T-helper 2 cell treated with Interferon-gamma antibody and Interleukin-4, amounts not matched to agents 5 μg/mL and 100 μg/mL, for 36 hours (primary cell): ENCODE results near the gene EDEM3.
"Not testable (repeated sequence)": the region's sequence is repeated elsewhere in the genome, so short reads cannot be mapped to it uniquely, and the experiment has no call there.

ENCODE experiments used
- DNase-seq: peaks from one replicate; pipeline ENCODE4 v3.0.0; 2021; ENCODE audit warnings: low spot score
- H3K27ac Mint-ChIP-seq: one replicate; pipeline ENCODE4 v1.8.0; 2021; ENCODE audit warnings: mild to moderate bottlenecking, mixed read lengths
- H3K27me3 Mint-ChIP-seq: one replicate; pipeline ENCODE4 v1.8.0; 2021; ENCODE audit warnings: low read depth, mixed read lengths
- H3K36me3 Mint-ChIP-seq: one replicate; pipeline ENCODE4 v1.8.0; 2021; ENCODE audit warnings: low read depth, mixed read lengths
- H3K4me1 Mint-ChIP-seq: one replicate; pipeline ENCODE4 v1.8.0; 2021; ENCODE audit warnings: low read depth, mixed read lengths
- H3K4me3 Mint-ChIP-seq: one replicate; pipeline ENCODE4 v1.8.0; 2022; ENCODE audit warnings: mild to moderate bottlenecking, moderate library complexity, mixed read lengths
- H3K9me3 Mint-ChIP-seq: one replicate; pipeline ENCODE4 v1.8.0; 2021; ENCODE audit warnings: mixed read lengths

Gene EDEM3

GRCh38 chr1:184693011-184693410, 61.6 kb downstream of the EDEM3 start:
- Mint-ChIP-seq H3K27ac (no peak overlapping the region), H3K9me3 (no peaks in the 10 kb centered on the region), H3K36me3 (peaks cover 46% of the 10 kb centered on the region), H3K27me3 (no peaks in the 10 kb centered on the region), H3K4me3 (no peak overlapping the region), H3K4me1 (peaks cover 4% of the 10 kb centered on the region)
- no peak for DNase-seq

GRCh38 chr1:184691719-184692324, 62.8 kb downstream of the EDEM3 start:
- no peaks in the 10 kb centered on the region for H3K9me3 Mint-ChIP-seq
- H3K36me3 Mint-ChIP-seq = peaks cover 41% of the 10 kb centered on the region
- no peak overlapping the region for H3K27ac Mint-ChIP-seq
- peaks cover 4% of the 10 kb centered on the region for H3K4me1 Mint-ChIP-seq
- no peak for DNase-seq
- no peaks in the 10 kb centered on the region for H3K27me3 Mint-ChIP-seq
- H3K4me3 Mint-ChIP-seq = no peak overlapping the region

GRCh38 chr1:184686540-184686939, 68.1 kb downstream of the EDEM3 start:
- Mint-ChIP-seq H3K27ac (no peak overlapping the region), H3K27me3 (no peaks in the 10 kb centered on the region), H3K4me3 (no peak overlapping the region), H3K4me1 (no peaks in the 10 kb centered on the region), H3K9me3 (no peaks in the 10 kb centered on the region), H3K36me3 (peaks cover 6% of the 10 kb centered on the region)
- no peak for DNase-seq

GRCh38 chr1:184685116-184685515, 69.5 kb downstream of the EDEM3 start:
- peaks cover 5% of the 10 kb centered on the region for H3K9me3 Mint-ChIP-seq
- no peaks in the 10 kb centered on the region for H3K4me1 Mint-ChIP-seq
- DNase-seq = no peak
- peaks cover 3% of the 10 kb centered on the region for H3K27me3 Mint-ChIP-seq
- no peak overlapping the region for H3K4me3 Mint-ChIP-seq
- H3K27ac Mint-ChIP-seq = no peak overlapping the region
- peaks cover 3% of the 10 kb centered on the region for H3K36me3 Mint-ChIP-seq

GRCh38 chr1:184684285-184685074, 70.2 kb downstream of the EDEM3 start:
- DNase-seq = no peak
- H3K4me1 Mint-ChIP-seq = no peaks in the 10 kb centered on the region
- H3K4me3 Mint-ChIP-seq = no peak overlapping the region
- H3K27ac Mint-ChIP-seq = no peak overlapping the region
- peaks cover 3% of the 10 kb centered on the region for H3K27me3 Mint-ChIP-seq
- H3K9me3 Mint-ChIP-seq = peaks cover 5% of the 10 kb centered on the region
- peaks cover 3% of the 10 kb centered on the region for H3K36me3 Mint-ChIP-seq

- H3K4me3 Mint-ChIP-seq = no peak overlapping the region
- H3K9me3 Mint-ChIP-seq = peaks cover 5% of the 10 kb centered on the region
- no peak for DNase-seq
- H3K27me3 Mint-ChIP-seq = peaks cover 3% of the 10 kb centered on the region
- no peaks in the 10 kb centered on the region for H3K4me1 Mint-ChIP-seq
- H3K36me3 Mint-ChIP-seq = no peaks in the 10 kb centered on the region
- H3K27ac Mint-ChIP-seq = no peak overlapping the region
Measured at GRCh38 chr1:184682956-184683355, 71.7 kb downstream of the EDEM3 start.

GRCh38 chr1:184680611-184681225, 73.9 kb downstream of the EDEM3 start:
- not testable (repeated sequence) for H3K27ac Mint-ChIP-seq

GRCh38 chr1:184679472-184679871, 75.2 kb downstream of the EDEM3 start:
- H3K36me3 Mint-ChIP-seq, H3K4me1 Mint-ChIP-seq, DNase-seq, H3K4me3 Mint-ChIP-seq, H3K27me3 Mint-ChIP-seq, H3K9me3 Mint-ChIP-seq, H3K27ac Mint-ChIP-seq: not testable (repeated sequence)

More at GRCh38 chr1:184680611-184681225, 73.9 kb downstream of the EDEM3 start:
- not testable (repeated sequence) for H3K27me3 Mint-ChIP-seq, DNase-seq, H3K36me3 Mint-ChIP-seq, H3K4me1 Mint-ChIP-seq, H3K4me3 Mint-ChIP-seq, H3K9me3 Mint-ChIP-seq

GRCh38 chr1:184677344-184677743, 77.3 kb downstream of the EDEM3 start:
- DNase-seq = no peak
- no peak overlapping the region for H3K4me3 Mint-ChIP-seq

GRCh38 chr1:184673305-184673704, 81.4 kb downstream of the EDEM3 start:
- no peaks in the 10 kb centered on the region for H3K9me3 Mint-ChIP-seq
- no peak for DNase-seq
- no peaks in the 10 kb centered on the region for H3K4me1 Mint-ChIP-seq
- no peaks in the 10 kb centered on the region for H3K36me3 Mint-ChIP-seq
- peaks cover 27% of the 10 kb centered on the region for H3K27me3 Mint-ChIP-seq
- no peak overlapping the region for H3K27ac Mint-ChIP-seq
- no peak overlapping the region for H3K4me3 Mint-ChIP-seq

More at GRCh38 chr1:184677344-184677743, 77.3 kb downstream of the EDEM3 start:
- no peaks in the 10 kb centered on the region for H3K4me1 Mint-ChIP-seq
- no peak overlapping the region for H3K27ac Mint-ChIP-seq
- H3K36me3 Mint-ChIP-seq = no peaks in the 10 kb centered on the region
- H3K27me3 Mint-ChIP-seq = peaks cover 12% of the 10 kb centered on the region
- peaks cover 5% of the 10 kb centered on the region for H3K9me3 Mint-ChIP-seq

- H3K4me1 Mint-ChIP-seq = no peaks in the 10 kb centered on the region
- no peak overlapping the region for H3K4me3 Mint-ChIP-seq
- peaks cover 30% of the 10 kb centered on the region for H3K27me3 Mint-ChIP-seq
- H3K27ac Mint-ChIP-seq = no peak overlapping the region
- no peaks in the 10 kb centered on the region for H3K36me3 Mint-ChIP-seq
- H3K9me3 Mint-ChIP-seq = no peaks in the 10 kb centered on the region
- DNase-seq = no peak
Measured at GRCh38 chr1:184672013-184672726, 82.5 kb downstream of the EDEM3 start.

GRCh38 chr1:184669391-184669790, 85.3 kb downstream of the EDEM3 start:
- no peaks in the 10 kb centered on the region for H3K9me3 Mint-ChIP-seq
- H3K4me3 Mint-ChIP-seq = no peak overlapping the region
- H3K4me1 Mint-ChIP-seq = no peaks in the 10 kb centered on the region
- no peak for DNase-seq
- no peak overlapping the region for H3K27ac Mint-ChIP-seq
- peaks cover 35% of the 10 kb centered on the region for H3K27me3 Mint-ChIP-seq
- H3K36me3 Mint-ChIP-seq = no peaks in the 10 kb centered on the region

GRCh38 chr1:184665360-184665759, 89.3 kb downstream of the EDEM3 start:
- peaks cover 8% of the 10 kb centered on the region for H3K4me1 Mint-ChIP-seq

GRCh38 chr1:184664661-184665060, 90.0 kb downstream of the EDEM3 start:
- no peaks in the 10 kb centered on the region for H3K36me3 Mint-ChIP-seq
- no peak for DNase-seq
- H3K27me3 Mint-ChIP-seq = peaks cover 24% of the 10 kb centered on the region
- no peak overlapping the region for H3K4me3 Mint-ChIP-seq
- no peak overlapping the region for H3K27ac Mint-ChIP-seq
- peaks cover 8% of the 10 kb centered on the region for H3K4me1 Mint-ChIP-seq
- H3K9me3 Mint-ChIP-seq = no peaks in the 10 kb centered on the region

More at GRCh38 chr1:184665360-184665759, 89.3 kb downstream of the EDEM3 start:
- peaks cover 24% of the 10 kb centered on the region for H3K27me3 Mint-ChIP-seq
- no peak overlapping the region for H3K4me3 Mint-ChIP-seq
- H3K36me3 Mint-ChIP-seq = no peaks in the 10 kb centered on the region
- no peak overlapping the region for H3K27ac Mint-ChIP-seq
- no peaks in the 10 kb centered on the region for H3K9me3 Mint-ChIP-seq
- no peak for DNase-seq
